Cardiac septum (tissue), 1 donor: ENCODE data around the gene PLSCR1. TPM values are rescaled to one million over a fixed set of nuclear protein-coding genes. Genes with fewer than 3 reads are reported as not detected.
A peak's percentile ranks its signal among the peaks of the same experiment; 100 is the strongest.

Experiments used
- DNase-seq: peaks from one replicate; pipeline ENCODE4 v3.0.0-alpha.2; 2020; ENCODE audit warnings: low spot score
- intact Hi-C: fragments of 100-400 bp; cut with DNase I; formaldehyde crosslinking; loops from one replicate; pipeline ENCODE4 v1.14.0; 2022
- long read RNA-seq: library from polyadenylated mRNA; unstranded; transcript quantifications from one replicate; pipeline ENCODE4 v2.0.0, GENCODE V29; 2021
- total RNA-seq: library from RNA; stranded (reverse); fragmentation: NEBNext Ultra II Directional; extraction: Animal tissue kit (Norgen Biotek cat#: 25700); gene quantifications from one replicate; pipeline ENCODE4 v1.2.1, GENCODE V29; 2021
- donor health status: DM: no; HTN: no; CAD: no.

Gene PLSCR1, protein sequence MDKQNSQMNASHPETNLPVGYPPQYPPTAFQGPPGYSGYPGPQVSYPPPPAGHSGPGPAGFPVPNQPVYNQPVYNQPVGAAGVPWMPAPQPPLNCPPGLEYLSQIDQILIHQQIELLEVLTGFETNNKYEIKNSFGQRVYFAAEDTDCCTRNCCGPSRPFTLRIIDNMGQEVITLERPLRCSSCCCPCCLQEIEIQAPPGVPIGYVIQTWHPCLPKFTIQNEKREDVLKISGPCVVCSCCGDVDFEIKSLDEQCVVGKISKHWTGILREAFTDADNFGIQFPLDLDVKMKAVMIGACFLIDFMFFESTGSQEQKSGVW
- 43.5 TPM for total RNA-seq
- long read RNA-seq, transcript PLSCR1-201 (9 exons, 2,233 nt) = major isoform, 27 of 35 reads
- long read RNA-seq, partial matches to known transcripts = 0 of 35 reads
- long read RNA-seq, other reads (novel, unspliced or antisense) = 3 of 35 reads

DNA sequence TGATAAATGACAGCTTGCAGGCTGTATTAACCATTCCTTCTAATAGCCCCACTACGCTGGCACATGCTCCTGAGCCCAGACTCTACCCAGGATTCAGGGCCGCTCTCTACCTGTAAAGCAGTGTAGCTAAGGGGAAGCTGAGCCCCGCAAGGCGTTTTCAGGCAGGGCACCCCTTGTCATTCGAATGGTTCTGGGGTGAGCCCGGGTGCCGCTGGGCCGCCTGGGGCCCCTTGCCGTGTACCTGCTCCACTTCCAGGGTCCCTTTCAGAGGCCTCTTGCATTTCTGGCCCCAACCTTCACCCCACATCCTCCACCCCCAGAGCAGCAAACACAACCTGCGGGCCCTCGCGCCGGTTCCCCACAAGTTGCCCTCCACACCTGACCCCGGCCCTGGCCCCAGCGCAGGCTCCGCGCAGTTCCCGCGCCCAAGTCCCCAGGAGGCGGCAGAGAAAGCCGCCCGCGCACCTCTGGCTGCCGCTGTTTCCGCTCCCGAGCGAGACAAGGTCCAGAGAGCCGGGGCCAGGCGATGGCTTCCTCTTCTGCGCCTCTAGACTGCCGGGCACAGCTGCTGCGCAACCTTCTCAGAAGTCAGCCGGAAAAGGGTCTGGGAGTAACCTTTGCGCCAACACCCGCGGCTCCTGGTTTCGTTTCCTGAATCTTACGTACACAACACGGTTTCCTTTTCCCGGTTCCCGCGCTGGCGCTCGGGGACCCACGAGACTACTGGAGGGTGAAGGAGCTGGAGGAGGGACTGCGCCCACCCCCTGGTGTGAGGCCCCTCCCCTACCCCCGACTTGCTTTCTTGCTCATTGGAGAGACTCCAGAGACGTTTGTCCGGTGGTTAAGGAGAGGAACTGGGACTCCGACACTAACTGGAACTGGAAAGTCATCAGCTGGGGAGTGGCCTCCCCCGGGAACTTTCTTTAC, at the start of gene PLSCR1:
Gene PLSCR1, minus strand, starts transcription at position 606 of the 927 bp plus-strand sequence. CDS start 8,055 bp downstream, outside the sequence.
- DNase-seq = peak; percentile 96
- intact Hi-C loops = loop anchor here (1.0 to 10.0 kb wide), 2 partner anchors 38 to 209 kb away; no protein-coding TSS in a partner anchor

DNA sequence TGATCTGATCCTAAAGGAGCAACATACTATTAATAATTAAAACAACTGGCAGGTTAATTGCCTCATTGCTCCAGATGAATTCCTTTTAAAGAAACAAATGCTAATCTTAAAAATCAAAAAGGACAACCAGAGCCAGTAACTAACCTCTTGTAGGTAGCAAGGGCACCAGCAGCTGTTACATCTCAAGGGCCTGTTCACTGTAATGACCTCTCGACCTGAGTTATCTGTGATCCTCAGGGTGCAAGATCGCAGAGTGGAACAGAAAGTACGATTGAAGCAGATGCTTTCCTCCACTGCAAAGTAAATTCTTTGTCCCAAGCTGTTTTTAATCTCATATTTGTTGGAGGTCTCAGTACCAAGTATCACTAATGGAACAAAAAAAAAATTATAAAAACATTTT, 49.4 kb upstream of the PLSCR1 start:
- intact Hi-C loops = no loop called here
- DNase-seq = no peak

DNA sequence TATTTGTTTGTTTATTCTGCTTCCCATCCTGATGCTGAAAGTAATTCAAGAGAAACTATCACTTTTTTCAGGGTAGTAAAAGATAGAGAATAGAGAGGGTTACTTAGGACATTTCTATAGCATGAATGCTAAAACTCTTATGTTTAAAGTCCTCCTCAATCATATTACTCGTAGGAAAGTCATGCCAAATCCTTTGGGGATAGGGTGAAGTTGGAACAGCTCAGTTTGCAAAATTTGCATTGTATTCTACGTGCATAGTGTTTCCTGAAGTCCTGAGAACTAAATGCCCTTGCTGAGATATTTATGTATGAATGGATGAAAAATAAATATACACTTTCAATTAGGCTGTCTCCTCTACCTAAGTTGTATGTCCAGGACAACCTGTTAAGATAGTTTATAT, 46.1 kb upstream of the PLSCR1 start:
- intact Hi-C loops = no loop called here
- no peak for DNase-seq

DNA sequence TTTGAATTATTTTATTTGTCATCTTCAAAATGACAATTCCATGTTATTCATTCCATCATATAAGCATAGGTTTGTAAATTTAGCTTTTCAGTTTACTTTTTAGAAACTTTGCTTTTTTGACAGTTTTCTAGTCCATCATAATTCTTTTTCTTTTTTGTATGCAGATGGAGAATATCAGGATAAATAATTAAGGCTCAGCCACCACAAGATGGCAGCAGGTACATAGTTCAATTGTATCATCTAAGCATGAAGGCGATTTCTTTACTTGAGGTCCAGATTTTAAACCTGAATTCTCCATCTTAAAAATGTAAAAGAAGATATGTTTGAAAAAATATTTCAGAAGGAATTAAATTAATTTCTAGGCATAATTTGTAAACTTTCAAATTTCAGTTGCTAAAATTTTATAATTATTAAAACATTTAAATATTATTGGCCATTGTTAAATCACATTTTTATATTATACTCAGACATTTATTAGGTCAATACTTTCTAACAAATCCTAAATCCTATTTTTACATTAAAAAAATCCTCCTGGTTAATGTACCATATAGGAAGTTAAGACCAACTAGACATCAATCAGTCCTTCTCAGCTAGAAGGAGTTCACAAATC, 45.6 kb upstream of the PLSCR1 start:
- DNase-seq = no peak
- intact Hi-C loops = no loop called here

DNA sequence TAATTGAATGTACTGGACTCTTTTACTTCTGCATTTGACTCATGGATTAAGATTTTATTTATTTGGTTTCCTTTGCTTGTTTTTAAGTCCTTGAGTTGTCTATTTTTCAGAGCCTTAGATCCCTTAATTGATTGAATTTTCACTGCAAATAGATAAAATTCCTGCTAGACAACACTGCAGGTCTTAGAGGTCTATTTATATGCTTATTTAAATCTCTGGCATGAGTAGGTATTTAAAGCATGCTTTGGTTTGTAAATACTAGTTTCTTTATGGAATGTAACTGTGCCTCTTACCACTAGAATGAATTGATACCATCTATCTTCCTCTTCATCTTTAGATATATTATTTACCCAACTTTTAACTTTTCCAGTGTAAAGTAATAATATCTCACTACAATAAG, 40.7 kb upstream of the PLSCR1 start:
- intact Hi-C loops = no loop called here
- no peak for DNase-seq

DNA sequence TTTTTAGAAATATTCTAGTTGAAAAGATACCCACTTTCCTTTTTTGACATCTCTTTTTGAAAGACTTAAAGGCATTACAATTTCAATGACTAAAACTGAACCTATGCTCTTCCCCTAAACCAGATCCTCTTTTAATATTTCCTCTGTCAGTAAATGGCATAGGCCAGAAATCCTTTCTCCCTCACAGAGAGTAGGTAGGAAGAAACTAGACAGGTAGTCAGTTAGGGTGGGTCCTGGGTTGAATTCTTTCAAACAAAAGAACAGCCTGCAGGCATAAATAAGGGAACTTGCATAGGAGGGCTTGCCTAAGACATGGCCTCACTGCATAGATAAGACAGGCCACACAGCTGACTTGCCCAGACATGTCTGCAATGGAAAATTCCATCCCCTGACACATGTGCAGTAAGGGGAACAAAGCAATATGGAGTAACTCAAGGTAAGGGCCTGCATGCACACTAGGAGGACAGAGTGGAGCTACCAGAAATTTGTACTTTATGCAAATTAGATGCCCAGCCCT, 37.6 kb upstream of the PLSCR1 start:
- intact Hi-C loops = no loop called here

DNA sequence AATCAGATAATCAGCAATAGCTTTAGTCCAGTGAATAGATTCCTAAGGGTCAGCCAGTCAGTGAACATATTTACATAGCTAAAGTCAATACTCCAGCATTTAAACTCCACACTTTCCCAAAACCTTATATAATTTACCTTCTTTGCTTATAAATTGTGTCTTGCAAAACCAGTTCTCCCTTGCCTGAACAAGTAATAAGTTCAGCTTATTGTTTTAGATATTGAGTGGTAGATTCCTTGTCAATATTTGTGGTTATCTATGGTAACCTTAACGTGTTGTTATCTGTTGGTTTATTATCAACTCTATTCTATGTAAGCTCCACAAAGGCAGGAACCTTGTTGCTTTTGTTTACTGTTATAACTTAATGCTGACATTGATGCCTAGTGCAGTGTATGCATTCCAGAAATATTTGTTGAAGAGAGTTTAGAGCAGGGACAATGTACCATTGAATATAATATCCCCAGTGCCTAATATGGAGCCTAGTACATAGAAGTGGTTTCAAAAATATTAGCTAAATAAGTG, 36.7 kb upstream of the PLSCR1 start:
- no peak for DNase-seq
- intact Hi-C loops = no loop called here

More for the DNA sequence above, 37.6 kb upstream of the PLSCR1 start:
- DNase-seq = no peak

DNA sequence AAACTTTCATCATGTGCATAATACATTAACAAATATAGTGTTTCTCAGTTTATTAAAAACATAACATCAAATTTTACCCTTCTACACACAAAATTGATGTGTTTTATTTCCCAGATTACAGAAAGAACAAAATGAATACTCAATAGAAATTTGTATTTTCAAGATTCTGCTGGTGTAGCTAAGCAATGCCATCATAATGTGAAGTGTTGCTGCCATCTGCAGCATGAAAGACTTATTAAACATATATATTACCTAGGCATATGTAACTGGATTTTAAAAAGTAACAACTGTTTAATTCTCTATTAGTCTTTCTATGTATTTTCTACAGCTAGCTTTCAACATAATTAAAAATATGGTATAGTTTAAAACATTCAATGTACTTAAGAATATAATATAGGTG, 33.3 kb upstream of the PLSCR1 start:
- intact Hi-C loops = loop anchor here (5.0 to 10.0 kb wide), 3 partner anchors 245 to 513 kb away; no protein-coding TSS in a partner anchor
- DNase-seq = no peak

DNA sequence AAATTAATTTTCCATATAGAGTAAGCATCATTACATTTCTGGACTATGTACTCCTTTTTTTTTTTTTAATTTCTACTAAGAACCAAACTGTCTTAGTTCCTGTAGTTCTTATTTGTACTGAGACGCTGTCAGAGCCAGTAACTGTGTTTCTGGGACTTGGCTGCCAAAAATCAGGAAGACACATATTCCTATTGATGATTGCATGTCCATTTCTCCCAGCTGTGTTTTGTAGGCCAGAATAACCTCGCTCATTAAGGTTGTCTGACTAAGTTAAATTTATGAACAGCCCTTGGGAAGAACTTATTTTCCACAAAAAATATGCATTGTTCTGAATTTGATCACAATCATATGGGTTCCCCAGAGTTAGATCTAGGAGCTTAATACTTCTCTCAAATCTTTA, 31.2 kb upstream of the PLSCR1 start:
- intact Hi-C loops = loop anchor here (5.0 to 10.0 kb wide), 3 partner anchors 243 to 511 kb away; no protein-coding TSS in a partner anchor
- no peak for DNase-seq

DNA sequence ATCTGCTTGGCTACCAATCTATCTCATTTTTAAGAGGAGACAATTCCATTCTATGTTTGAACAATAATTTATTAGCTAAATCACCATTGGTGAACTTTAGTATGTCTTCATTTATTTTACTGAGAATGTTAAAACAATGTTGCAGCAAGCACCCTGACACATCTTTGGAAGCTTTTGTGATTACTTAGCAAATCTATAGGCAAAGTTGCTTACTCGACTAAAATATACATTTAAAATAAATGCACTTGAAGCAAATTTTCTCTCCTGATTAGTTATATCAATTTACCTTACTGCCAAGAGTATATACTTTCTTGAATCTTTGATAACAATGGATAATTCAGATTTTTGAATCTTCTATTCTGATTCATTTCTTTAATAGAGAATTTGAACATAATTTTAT, 29.8 kb upstream of the PLSCR1 start:
- no peak for DNase-seq
- intact Hi-C loops = loop anchor here (10.0 kb wide), 1 partner anchor 509 kb away; no protein-coding TSS in a partner anchor

DNA sequence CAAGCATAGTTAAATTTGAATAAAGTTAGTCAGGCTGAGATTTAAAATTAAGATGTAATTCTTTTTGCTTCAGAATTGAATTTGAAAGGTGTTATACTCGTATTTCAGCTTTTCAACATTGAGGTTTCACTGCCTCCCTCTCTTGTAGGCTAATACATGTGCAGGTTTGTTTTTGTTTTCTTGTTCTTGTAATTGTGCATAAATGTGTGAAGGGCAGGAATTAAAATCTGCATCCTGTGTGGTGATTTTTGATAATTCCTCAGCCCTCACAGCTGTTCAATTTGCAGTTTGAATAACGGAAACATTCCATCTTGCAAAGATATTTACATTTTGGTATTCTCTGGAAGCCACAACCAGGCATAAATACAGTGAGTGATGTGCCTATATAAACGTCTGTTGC, 24.9 kb upstream of the PLSCR1 start:
- intact Hi-C loops = no loop called here
- no peak for DNase-seq

DNA sequence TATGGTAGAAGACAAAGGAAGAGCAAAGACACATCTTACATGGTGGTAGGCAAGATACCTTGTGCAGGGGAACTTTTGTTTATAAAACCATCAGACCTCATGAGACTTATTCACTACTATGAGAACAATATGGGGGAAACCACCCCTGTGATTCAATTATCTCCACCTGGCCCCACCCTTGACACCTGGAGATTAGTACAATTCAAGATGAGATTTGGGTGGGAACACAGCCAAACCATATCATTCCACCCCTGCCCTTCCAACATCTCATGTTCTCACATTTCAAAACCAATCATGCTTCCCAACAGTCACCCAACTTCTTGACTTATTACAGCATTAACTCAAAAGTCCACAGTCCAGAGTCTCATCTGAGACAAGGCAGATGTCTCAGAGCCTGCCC, 21.7 kb upstream of the PLSCR1 start:
- DNase-seq = no peak
- intact Hi-C loops = no loop called here

DNA sequence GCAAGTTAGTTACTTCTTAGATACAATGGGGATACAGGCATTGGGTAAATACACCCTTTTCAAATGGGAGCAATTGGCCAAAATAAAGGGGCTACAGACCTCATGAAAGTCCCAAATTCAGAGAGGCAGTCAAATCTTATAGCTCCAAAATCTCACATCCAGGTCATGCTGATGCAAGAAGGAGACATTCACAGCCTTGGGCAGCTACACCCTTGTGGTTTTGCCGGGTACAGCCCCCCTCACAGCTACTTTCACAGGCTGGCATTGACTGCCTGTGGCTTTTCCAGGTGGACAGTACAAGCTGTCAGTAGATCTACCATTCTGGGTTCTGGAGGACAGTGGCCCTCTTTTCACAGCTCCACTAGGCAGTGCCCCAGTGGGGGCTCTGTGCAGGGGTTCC, 17.5 kb upstream of the PLSCR1 start:
- intact Hi-C loops = no loop called here
- DNase-seq = no peak

DNA sequence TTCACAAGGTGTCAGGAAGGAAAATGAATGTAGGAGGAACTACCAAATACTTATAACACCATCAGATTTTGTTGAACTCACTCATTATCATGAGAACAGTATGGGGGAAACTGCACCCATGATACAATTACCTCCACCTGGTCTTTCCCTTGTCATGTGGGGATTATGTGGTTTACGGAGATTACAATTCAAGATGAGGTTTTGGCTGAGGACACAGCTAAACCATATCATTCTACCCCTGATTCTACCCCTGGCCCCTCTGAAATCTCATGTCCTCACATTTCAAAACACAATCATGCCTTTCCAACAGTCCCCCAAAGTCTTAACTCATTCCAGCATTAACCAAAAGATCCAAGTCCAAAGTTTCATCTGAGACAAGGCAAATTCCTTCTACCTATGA, 17.1 kb upstream of the PLSCR1 start:
- intact Hi-C loops = no loop called here
- no peak for DNase-seq

DNA sequence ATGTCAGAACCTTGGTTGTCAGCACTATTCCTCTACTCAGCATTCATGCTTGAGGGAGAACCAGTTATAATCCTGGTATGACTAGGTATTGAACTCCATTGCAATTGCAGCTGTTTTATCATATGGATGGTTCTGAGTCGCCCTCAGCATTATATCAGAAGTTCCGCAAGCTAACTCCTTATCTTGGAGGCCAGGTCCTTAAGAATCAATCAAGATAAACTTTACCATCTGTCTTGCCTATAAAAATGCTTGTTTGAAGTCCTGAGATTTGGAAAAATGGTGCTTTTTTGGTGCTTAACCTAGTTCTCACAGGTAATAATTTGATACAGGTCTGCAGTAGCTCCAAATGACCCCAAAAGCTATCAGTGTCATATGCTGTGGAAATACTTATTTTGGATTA, 16.3 kb upstream of the PLSCR1 start:
- intact Hi-C loops = no loop called here
- no peak for DNase-seq

DNA sequence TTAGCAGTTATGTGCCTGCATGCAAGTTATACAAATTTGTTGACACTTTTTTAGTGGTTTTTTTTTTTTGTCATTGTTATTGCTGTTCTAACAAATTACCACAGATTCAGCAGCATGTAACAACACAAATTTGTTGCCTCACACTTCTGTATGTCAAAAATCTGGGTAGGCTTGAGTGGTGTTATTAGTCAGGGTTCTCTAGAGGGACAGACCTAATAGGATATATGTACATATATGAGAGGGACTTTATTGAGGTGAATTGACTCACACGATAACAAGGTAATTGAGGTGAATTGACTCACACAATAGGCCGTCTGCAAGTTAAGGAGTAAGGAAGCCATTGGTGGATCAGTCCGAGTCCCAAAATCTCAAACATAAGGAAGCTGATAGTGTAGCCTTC, 15.0 kb upstream of the PLSCR1 start:
- intact Hi-C loops = no loop called here

DNA sequence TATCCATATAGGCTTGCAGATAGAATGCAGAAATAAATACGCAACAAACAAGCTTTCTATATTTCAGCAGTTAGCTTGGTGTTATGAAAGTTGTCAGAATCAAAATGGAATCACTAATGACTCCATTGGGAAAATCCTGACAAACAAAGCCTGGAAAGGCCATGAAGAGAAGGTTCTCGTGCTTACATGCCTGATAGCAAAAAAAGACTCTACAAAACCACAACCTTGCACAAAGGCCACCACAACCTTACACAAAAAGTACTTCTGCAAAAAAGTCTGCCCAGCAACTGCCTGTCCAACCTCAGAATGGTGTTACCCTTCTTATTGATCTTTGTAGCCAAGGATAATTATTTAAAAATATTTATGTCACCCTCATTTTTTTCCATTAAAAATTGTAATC, 14.4 kb upstream of the PLSCR1 start:
- DNase-seq = no peak
- intact Hi-C loops = no loop called here

More for the DNA sequence above, 15.0 kb upstream of the PLSCR1 start:
- DNase-seq = no peak

DNA sequence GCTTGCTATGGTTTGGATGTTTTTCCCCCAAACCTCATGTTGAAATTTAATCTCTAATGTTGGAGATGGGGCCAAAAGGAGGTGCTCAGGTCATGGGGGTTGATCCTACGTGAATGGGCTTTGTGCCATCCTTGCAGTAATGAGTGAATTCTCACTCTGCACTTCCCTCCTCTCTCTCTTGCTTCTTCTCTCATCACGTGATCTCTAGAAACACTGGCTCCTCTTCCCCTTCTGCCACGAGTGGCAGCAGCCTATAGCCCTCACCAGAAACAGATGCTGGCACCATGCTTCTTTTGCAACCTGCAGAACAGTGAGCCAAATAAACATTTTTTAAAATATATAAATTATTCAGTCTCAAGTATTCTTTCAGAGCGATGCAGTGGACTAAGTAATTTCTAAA, 13.3 kb upstream of the PLSCR1 start:
- DNase-seq = no peak
- intact Hi-C loops = no loop called here

DNA sequence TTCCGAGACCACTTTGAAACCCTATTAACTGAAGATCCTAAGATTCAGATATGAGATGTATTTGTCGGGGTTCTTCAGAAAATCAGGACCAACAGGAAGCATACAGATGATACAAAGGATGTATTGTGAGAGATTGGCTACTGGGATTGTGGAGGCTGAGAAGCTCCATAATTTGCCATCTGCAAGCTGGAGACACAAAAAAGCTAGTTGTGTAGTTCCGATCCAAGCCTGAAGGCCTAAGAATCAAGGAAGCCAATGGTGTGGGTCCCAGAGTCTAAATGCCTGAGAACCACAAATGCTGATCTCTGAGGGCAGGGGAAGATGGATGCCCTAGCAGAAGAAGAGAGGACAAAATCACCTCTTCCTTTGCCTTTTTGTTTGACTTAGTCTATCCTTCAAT, 10.9 kb upstream of the PLSCR1 start:
- intact Hi-C loops = no loop called here

More for the DNA sequence above, 10.9 kb upstream of the PLSCR1 start:
- no peak for DNase-seq
